ENCODE results near the gene NRG2. TPM values are rescaled to one million over a fixed set of nuclear protein-coding genes. Genes with fewer than 3 reads are reported as not detected.

The NRG2 gene
- total RNA-seq, 1 experiment from 2014 or later = 0.23 TPM

DNA sequence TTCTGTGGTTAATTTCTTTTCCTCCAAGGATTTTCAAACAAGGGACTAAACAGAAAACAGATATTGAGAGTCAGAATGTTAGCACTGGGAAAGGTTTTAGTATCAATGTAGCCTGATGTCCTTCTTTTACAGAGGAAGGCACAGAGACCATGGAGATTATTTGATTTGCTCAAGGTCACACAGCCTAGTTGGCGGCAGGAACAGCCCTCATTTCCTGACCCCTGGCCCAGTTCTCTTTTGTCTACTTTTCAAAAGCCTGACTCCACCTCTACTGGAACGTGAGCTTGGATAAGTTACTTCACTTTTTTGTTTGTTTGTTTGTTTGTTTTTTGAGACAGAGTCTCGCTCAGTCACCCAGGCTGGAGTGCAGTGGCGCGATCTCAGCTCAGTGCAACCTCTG is 6.6 kb upstream of the NRG2 start:
- Mint-ChIP-seq H3K27me3 (ENCODE audit: insufficient read depth, unreplicated experiment) (peaks cover 11% of the 10 kb centered on the region), H3K4me1 (ENCODE audit: insufficient read depth, unreplicated experiment) (no peaks in the 10 kb centered on the region), H3K9me3 (ENCODE audit: unreplicated experiment) (no peaks in the 10 kb centered on the region), H3K27ac (ENCODE audit: low read depth, unreplicated experiment) (no peak overlapping the region), H3K36me3 (ENCODE audit: insufficient read depth, unreplicated experiment) (no peaks in the 10 kb centered on the region), H3K4me3 (ENCODE audit: unreplicated experiment) (no peak overlapping the region)
- ChIA-PET POLR2A (interaction anchor here (0.6 to 0.9 kb wide), 3 partner anchors 8 to 253 kb away, joined by 3 to 6 read pairs (median 3); no protein-coding TSS in a partner anchor), CTCF (interaction anchor here (0.9 to 1.2 kb wide), 3 partner anchors 81 to 269 kb away, joined by 3 read pairs; no protein-coding TSS in a partner anchor)
- BruUV-seq (replicated peaks) = no TSS peak
- TF ChIP-seq, protein P1, sequence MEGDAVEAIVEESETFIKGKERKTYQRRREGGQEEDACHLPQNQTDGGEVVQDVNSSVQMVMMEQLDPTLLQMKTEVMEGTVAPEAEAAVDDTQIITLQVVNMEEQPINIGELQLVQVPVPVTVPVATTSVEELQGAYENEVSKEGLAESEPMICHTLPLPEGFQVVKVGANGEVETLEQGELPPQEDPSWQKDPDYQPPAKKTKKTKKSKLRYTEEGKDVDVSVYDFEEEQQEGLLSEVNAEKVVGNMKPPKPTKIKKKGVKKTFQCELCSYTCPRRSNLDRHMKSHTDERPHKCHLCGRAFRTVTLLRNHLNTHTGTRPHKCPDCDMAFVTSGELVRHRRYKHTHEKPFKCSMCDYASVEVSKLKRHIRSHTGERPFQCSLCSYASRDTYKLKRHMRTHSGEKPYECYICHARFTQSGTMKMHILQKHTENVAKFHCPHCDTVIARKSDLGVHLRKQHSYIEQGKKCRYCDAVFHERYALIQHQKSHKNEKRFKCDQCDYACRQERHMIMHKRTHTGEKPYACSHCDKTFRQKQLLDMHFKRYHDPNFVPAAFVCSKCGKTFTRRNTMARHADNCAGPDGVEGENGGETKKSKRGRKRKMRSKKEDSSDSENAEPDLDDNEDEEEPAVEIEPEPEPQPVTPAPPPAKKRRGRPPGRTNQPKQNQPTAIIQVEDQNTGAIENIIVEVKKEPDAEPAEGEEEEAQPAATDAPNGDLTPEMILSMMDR (IDR thresholded peaks at IDR 0.05; ENCODE audit: unreplicated experiment) = no peak
- no peak for DNase-seq (ENCODE audit: unreplicated experiment)
- intact Hi-C loops (cut with micrococcal nuclease) = no loop called here

- DNase-seq (ENCODE audit: unreplicated experiment) = no peak
- intact Hi-C loops (cut with micrococcal nuclease) = no loop called here
- BruUV-seq (replicated peaks) = no TSS peak
- TF ChIP-seq, protein P1 (IDR thresholded peaks at IDR 0.05; ENCODE audit: unreplicated experiment) = no peak
- H3K36me3 Mint-ChIP-seq (ENCODE audit: insufficient read depth, unreplicated experiment) = no peaks in the 10 kb centered on the region
- H3K27ac Mint-ChIP-seq (ENCODE audit: low read depth, unreplicated experiment) = no peak overlapping the region
- no peak overlapping the region for H3K4me3 Mint-ChIP-seq (ENCODE audit: unreplicated experiment)
- POLR2A ChIA-PET = interaction anchor here (0.6 to 0.8 kb wide), 3 partner anchors 15 to 52 kb away, joined by 3 read pairs; no protein-coding TSS in a partner anchor
- H3K27me3 Mint-ChIP-seq (ENCODE audit: insufficient read depth, unreplicated experiment) = peaks cover 16% of the 10 kb centered on the region
- CTCF ChIA-PET = interaction anchor here (0.6 to 1.3 kb wide), 4 partner anchors 13 to 81 kb away, joined by 3 to 9 read pairs (median 3); no protein-coding TSS in a partner anchor
- no peaks in the 10 kb centered on the region for H3K9me3 Mint-ChIP-seq (ENCODE audit: unreplicated experiment)
- no peaks in the 10 kb centered on the region for H3K4me1 Mint-ChIP-seq (ENCODE audit: insufficient read depth, unreplicated experiment)
Measured at GRCh38 chr5:140049205-140049604, 6.1 kb upstream of the NRG2 start.

DNA sequence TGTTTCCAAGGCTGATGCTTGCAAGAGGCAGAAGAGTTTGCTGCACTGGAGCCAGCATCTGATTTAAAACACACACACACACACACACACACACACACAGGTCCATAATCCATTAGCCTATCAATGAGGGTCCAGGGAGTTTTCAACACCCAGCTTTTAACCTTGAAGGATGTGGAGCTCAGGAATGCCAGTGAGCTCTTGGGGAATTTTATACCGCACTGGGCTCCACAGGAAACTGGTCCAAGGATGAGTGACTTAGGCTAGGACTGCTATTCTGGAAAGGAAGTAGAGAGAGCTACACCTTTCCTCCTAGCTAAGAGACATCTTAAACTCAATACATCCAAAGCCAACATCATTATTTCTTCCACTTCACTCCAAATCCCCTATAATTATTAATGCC is 942 bp upstream of the NRG2 start:
- CTCF ChIA-PET = interaction anchor here (0.7 to 5.3 kb wide), 9 partner anchors 11 to 75 kb away, joined by 3 to 30 read pairs (median 7); no protein-coding TSS in a partner anchor
- POLR2A ChIA-PET = interaction anchor here (0.8 to 3.4 kb wide), 5 partner anchors 9 to 75 kb away, joined by 4 to 12 read pairs (median 5); no protein-coding TSS in a partner anchor
- no peak for DNase-seq (ENCODE audit: unreplicated experiment)
- intact Hi-C loops (cut with micrococcal nuclease) = no loop called here
- peaks cover 25% of the 10 kb centered on the region for H3K4me1 Mint-ChIP-seq (ENCODE audit: insufficient read depth, unreplicated experiment)
- no peaks in the 10 kb centered on the region for H3K36me3 Mint-ChIP-seq (ENCODE audit: insufficient read depth, unreplicated experiment)
- H3K4me3 Mint-ChIP-seq (ENCODE audit: unreplicated experiment) = peak overlapping the region; percentile 69
- TF ChIP-seq, protein P1 (IDR thresholded peaks at IDR 0.05; ENCODE audit: unreplicated experiment) = no peak
- H3K27ac Mint-ChIP-seq (ENCODE audit: low read depth, unreplicated experiment) = no peak overlapping the region
- no TSS peak for BruUV-seq (replicated peaks)
- H3K9me3 Mint-ChIP-seq (ENCODE audit: unreplicated experiment) = no peaks in the 10 kb centered on the region
- H3K27me3 Mint-ChIP-seq (ENCODE audit: insufficient read depth, unreplicated experiment) = peaks cover 23% of the 10 kb centered on the region

DNA sequence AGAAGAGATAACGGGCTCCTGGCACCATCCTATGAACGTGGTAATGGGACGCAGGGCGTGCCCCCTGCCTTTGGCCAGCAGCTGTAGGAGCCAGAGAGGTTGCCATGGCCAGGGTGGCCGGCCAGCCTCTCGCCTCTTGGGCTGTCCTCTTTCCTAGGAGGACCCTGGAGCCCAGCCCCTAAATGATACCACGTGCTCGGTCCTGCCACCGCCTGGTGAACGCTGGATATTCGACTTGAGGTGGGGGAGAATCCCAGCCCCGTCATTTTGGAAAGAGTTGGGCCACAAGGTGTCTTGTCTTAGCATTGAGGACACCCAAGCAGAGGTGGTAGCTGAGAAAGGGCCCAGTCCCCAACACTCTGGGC is 391 bp upstream of the NRG2 start:
- Mint-ChIP-seq H3K4me1 (ENCODE audit: insufficient read depth, unreplicated experiment) (peaks cover 29% of the 10 kb centered on the region), H3K9me3 (ENCODE audit: unreplicated experiment) (no peaks in the 10 kb centered on the region), H3K27me3 (ENCODE audit: insufficient read depth, unreplicated experiment) (peaks cover 23% of the 10 kb centered on the region), H3K36me3 (ENCODE audit: insufficient read depth, unreplicated experiment) (no peaks in the 10 kb centered on the region), H3K27ac (ENCODE audit: low read depth, unreplicated experiment) (no peak overlapping the region), H3K4me3 (ENCODE audit: unreplicated experiment) (peak overlapping the region; percentile 69)
- TF ChIP-seq, protein P1 (IDR thresholded peaks at IDR 0.05; ENCODE audit: unreplicated experiment) = no peak
- POLR2A ChIA-PET = interaction anchor here (0.7 to 3.4 kb wide), 7 partner anchors 9 to 190 kb away, joined by 3 to 12 read pairs (median 5); no protein-coding TSS in a partner anchor
- no TSS peak for BruUV-seq (replicated peaks)
- DNase-seq (ENCODE audit: unreplicated experiment) = peak; percentile 29
- intact Hi-C loops (cut with micrococcal nuclease) = loop anchor here (2.0 kb wide), 1 partner anchor 75 kb away; no protein-coding TSS in a partner anchor
- CTCF ChIA-PET = interaction anchor here (0.6 to 5.3 kb wide), 10 partner anchors 10 to 1574 kb away, joined by 3 to 30 read pairs (median 6); no protein-coding TSS in a partner anchor

Measured in MCF 10A (cell line).